ENCODE measurements around the gene LAMA2. TPM values are rescaled to one million over a fixed set of nuclear protein-coding genes. Genes with fewer than 3 reads are reported as not detected.

The LAMA2 gene
- total and polyA plus RNA-seq, 2 experiments from 2014 or later: 0.91 to 6.4 TPM

- Histone ChIP-seq H2AFZ (no peak overlapping the region), H3K4me1 (ENCODE audit: insufficient read depth) (no peaks in the 10 kb centered on the region), H3K4me3 (no peak overlapping the region), H3F3A (replicated peaks; ENCODE audit: low read depth) (no peaks in the 10 kb centered on the region), H4K20me1 (replicated peaks; ENCODE audit: insufficient read depth) (no peaks in the 10 kb centered on the region), H3K27ac (ENCODE audit: low read depth) (no peak overlapping the region), H3K4me2 (no peak overlapping the region), H3K36me3 (ENCODE audit: insufficient read depth) (no peaks in the 10 kb centered on the region), H3K9me2 (ENCODE audit: insufficient read depth) (no peaks in the 10 kb centered on the region), H3K27me3 (ENCODE audit: insufficient read depth) (no peaks in the 10 kb centered on the region), H3K79me2 (replicated peaks; ENCODE audit: insufficient read depth) (no peaks in the 10 kb centered on the region)
- no peak for DNase-seq (ENCODE audit: low spot score)
- no peak overlapping the region for H3K4me3 Mint-ChIP-seq
- no peak for ATAC-seq
- no peaks in the 10 kb centered on the region for H3K9me3 Mint-ChIP-seq
- H3K36me3 Mint-ChIP-seq (ENCODE audit: low read depth): no peaks in the 10 kb centered on the region
- no peak overlapping the region for H3K27ac Mint-ChIP-seq
- TF ChIP-seq ZNF331 (CRISPR knock-in tag; IDR thresholded peaks at IDR 0.05; ENCODE audit: low read depth) (no peak), POLR2AphosphoS5 (IDR thresholded peaks at IDR 0.05; ENCODE audit: low read depth) (no peak), EZH2phosphoT487 (IDR thresholded peaks at IDR 0.05; ENCODE audit: unreplicated experiment) (no peak), JUNB (IDR thresholded peaks at IDR 0.05; ENCODE audit: unreplicated experiment) (no peak), ZNF462 (CRISPR knock-in tag; IDR thresholded peaks at IDR 0.05) (no peak), CREB1 (CRISPR knock-in tag; IDR thresholded peaks at IDR 0.05; ENCODE audit: low read depth) (no peak), STAT1 (IDR thresholded peaks at IDR 0.05; ENCODE audit: unreplicated experiment) (no peak), ETS1 (IDR thresholded peaks at IDR 0.05) (no peak), EZH2 (IDR thresholded peaks at IDR 0.05; ENCODE audit: low read depth, unreplicated experiment) (no peak), NANOG (IDR thresholded peaks at IDR 0.05; ENCODE audit: borderline replicate concordance) (no peak), ZNF114 (CRISPR knock-in tag; IDR thresholded peaks at IDR 0.05) (no peak), CTCF (conservative IDR thresholded peaks at IDR 0.05; ENCODE audit: low read depth in 2 of 2) (no peak), REST (IDR thresholded peaks at IDR 0.05; ENCODE audit: unreplicated experiment) (no peak)
- H3K4me1 Mint-ChIP-seq: no peaks in the 10 kb centered on the region
- no peaks in the 10 kb centered on the region for H3K27me3 Mint-ChIP-seq (ENCODE audit: insufficient read depth, low read depth, poor library complexity)
Observed at GRCh38 chr6:129521946-129522345, 639.0 kb downstream of the LAMA2 start.
